Activated CD4-positive, alpha-beta T cell treated with anti-CD3 and anti-CD28 coated beads, Interleukin-2, Interleukin-4, amounts not matched to agents 100 ng/mL and 50 ng/mL, durations not matched to agents 16 hours and 8 hours (primary cell): ENCODE measurements around the gene UBE2G2.

Source experiments
- DNase-seq: peaks from one replicate; pipeline ENCODE4 v3.0.0-alpha.2; 2020; ENCODE audit warnings: low spot score

The UBE2G2 gene

DNA sequence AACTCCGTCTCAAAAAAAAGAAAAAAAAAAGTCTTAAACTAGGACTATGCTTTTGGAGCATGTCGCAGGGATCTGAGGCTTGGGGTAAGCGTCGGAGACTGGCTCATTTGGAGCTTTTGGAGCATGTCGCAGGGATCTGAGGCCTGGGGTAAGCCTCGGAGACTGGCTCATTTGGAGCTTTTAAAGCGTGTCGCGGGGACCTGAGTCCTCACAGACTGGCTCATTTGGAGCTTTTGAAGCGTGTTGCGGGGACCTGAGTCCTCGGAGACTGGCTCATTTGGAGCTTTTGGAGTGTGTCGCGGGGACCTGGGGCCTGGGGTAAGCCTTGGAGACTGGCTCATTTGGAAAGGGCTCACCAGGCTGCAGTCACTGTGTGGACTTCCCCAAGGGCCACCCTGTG, 76.7 kb downstream of the UBE2G2 start:
- no peak for DNase-seq

DNA sequence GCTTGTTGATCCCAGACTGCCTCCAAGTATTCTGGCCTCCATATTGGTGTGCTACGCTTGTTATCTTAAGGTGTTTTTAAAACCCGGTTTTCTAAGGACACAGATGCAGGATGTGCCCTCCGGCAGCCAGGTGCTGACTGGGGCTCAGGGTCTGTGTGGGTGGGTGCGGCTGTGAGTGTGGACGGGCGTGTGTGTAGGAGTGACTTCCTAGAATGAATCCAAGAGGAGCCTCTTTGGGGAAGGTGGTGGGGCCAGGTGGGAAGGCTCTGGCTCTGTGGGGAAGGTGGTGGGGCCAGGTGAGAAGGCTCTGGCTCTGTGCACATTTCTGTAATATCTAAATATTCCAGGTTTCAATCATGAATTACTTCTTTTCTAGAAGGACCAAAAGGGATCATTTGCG, 77.4 kb downstream of the UBE2G2 start:
- DNase-seq, result no peak

DNA sequence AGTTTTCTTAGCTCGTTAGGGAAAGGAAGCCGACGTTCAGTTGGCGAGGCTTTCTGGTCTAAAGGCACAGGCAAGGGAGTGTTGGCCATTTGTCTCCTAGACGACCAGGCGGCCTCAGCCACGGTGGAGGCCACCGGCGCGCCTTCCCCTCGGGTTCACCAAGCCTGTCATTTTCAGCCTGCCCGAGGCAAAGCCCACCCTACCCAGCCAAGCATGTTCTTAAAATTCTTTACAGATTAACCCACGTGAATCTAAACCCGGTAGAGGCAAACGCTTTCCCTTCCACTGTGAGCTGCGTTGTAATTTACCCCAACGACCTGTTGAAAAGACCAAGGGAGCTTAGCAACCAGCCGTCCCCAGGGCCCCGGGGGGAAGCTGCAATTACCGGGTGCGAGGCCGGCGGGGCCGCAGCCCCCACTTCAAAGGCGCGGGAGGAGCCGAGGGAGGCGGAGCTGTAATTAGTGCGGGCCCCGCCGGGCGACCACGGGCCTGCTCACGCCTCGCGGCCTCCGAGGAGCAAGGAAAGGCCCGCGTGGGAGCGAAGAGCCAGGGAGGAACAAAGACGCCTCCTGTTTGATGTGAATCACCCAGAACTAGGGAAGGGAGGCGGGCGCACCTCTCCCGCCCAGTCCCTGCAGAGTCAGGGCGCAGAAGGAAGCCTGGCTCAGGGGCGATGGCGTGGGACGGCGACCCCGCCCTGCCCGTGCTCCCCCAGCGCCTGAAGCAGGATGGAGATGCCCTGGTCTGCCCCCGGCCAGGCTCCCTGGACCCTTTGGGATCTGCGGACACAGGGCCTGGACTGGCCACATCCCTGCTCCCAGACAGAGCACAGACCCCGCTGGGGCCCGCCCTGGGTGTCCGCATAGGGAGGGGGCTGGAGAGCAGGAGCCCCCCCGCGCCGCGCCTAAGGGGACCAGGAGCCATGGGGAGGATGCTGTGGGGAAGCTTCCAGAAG, 78.2 kb downstream of the UBE2G2 start:
- DNase-seq, result no peak

GRCh38 chr21:44722731-44723130, 78.9 kb downstream of the UBE2G2 start:
- no peak for DNase-seq

DNA sequence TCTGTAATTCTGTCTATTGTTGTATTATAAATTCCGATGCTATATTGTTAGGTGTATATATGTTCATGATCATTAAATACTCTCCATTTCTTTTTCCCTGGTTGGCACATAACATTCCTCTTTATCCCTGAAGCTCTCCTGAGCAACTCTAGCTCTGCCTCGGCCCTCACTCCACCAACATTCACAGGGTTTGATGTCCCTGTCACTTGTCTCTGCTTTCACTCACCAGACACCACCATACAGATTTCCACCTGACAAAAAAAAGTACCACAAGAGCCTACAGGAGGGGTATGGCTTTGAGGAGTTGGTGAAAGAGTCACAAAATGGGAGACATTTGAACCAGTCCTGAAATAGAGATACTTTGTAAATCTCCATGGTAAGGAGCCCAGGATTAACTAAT, 81.5 kb downstream of the UBE2G2 start:
- DNase-seq, result no peak
